ENCODE data around the gene ANKRD55. TPM values are rescaled to one million over a fixed set of nuclear protein-coding genes. Genes with fewer than 3 reads are reported as not detected.
"Not testable (repeated sequence)": the region's sequence is repeated elsewhere in the genome, so short reads cannot be mapped to it uniquely, and the experiment has no call there.

Gene ANKRD55
- total and polyA plus RNA-seq, 2 donors (not counting 3 experiments of a cell fraction or from before 2014, with no cell fraction given) = 1.4 to 2.1 TPM

- H4K20me1 ChIP-seq (replicated peaks; ENCODE audit: control insufficient read depth, extremely low read depth, insufficient read depth, low read length) = no peaks in the 10 kb centered on the region
- no peak overlapping the region for H3K4me2 ChIP-seq (ENCODE audit: insufficient read depth, low read length)
- FAIRE-seq (no peak), DNase-seq (ENCODE audit: low read depth, low spot score) (no peak)
- H3K9me1 ChIP-seq (replicated peaks; ENCODE audit: control insufficient read depth, extremely low read depth, insufficient read depth, low read length) = no peaks in the 10 kb centered on the region
- H3K4me3 ChIP-seq (replicated peaks in 1 of 3; ENCODE audit: insufficient read depth in 1 of 3, low read depth in 1 of 3, low read length in 3 of 3) = no peak overlapping the region
- no peaks in the 10 kb centered on the region for H3K9me3 ChIP-seq (replicated peaks; ENCODE audit: control insufficient read depth, insufficient read depth, low read length)
- CTCF ChIA-PET = no interaction called here
- BruUV-seq (replicated peaks) = no TSS peak
- H3K27me3 ChIP-seq (ENCODE audit: control insufficient read depth in 2 of 2, insufficient read depth in 2 of 2, low read length in 2 of 2) = no peaks in the 10 kb centered on the region
- H3K27ac ChIP-seq (ENCODE audit: insufficient read depth, low read depth, low read length) = no peak overlapping the region
- no peaks in the 10 kb centered on the region for H3K4me1 ChIP-seq (ENCODE audit: control insufficient read depth, extremely low read depth, insufficient read depth, low read length)
- dilution Hi-C loops (cut with MboI; ENCODE audit: extremely low pct_ligation_motif_present, low sequenced_read_pairs) = no loop called here
- H3K9ac ChIP-seq (replicated peaks; ENCODE audit: extremely low read depth, insufficient read depth, low read length) = no peak overlapping the region
- intact Hi-C loops (cut with micrococcal nuclease) = no loop called here
- TF ChIP-seq MYC (IDR thresholded peaks at IDR 0.05; ENCODE audit: low read depth, low read length) = no peak
- TF ChIP-seq FOS (IDR thresholded peaks at IDR 0.05; ENCODE audit: borderline replicate concordance, insufficient read depth, low read length) = no peak
- TF ChIP-seq MAX (IDR thresholded peaks at IDR 0.05; ENCODE audit: insufficient read depth, insufficient read length) = no peak
- TF ChIP-seq CTCF (IDR thresholded peaks at IDR 0.05; ENCODE audit: extremely low read depth in 1 of 2, insufficient read depth in 1 of 2, low read depth in 1 of 2, low read length in 2 of 2) = no peak
- H3K36me3 ChIP-seq (ENCODE audit: control insufficient read depth in 2 of 2, extremely low read depth in 1 of 2, insufficient read depth in 2 of 2, low read length in 2 of 2) = no peaks in the 10 kb centered on the region
- no peak overlapping the region for H2AFZ ChIP-seq (ENCODE audit: low read depth, low read length)
- H3K79me2 ChIP-seq (ENCODE audit: control insufficient read depth, insufficient read depth, low read length) = no peaks in the 10 kb centered on the region
- POLR2A ChIA-PET = no interaction called here
Observed at GRCh38 chr5:56244627-56245026, 11.5 kb upstream of the ANKRD55 start.

GRCh38 chr5:56242271-56242670 lies 9.1 kb upstream of the ANKRD55 start:
- H3K36me3 ChIP-seq (ENCODE audit: control insufficient read depth in 2 of 2, extremely low read depth in 1 of 2, insufficient read depth in 2 of 2, low read length in 2 of 2); BruUV-seq (replicated peaks); H3K9me3 ChIP-seq (replicated peaks; ENCODE audit: control insufficient read depth, insufficient read depth, low read length); POLR2A ChIA-PET; FAIRE-seq; intact Hi-C loops (cut with micrococcal nuclease); H3K27ac ChIP-seq (ENCODE audit: insufficient read depth, low read depth, low read length); H3K4me3 ChIP-seq (replicated peaks in 1 of 3; ENCODE audit: insufficient read depth in 1 of 3, low read depth in 1 of 3, low read length in 3 of 3); H3K27me3 ChIP-seq (ENCODE audit: control insufficient read depth in 2 of 2, insufficient read depth in 2 of 2, low read length in 2 of 2); H3K9me1 ChIP-seq (replicated peaks; ENCODE audit: control insufficient read depth, extremely low read depth, insufficient read depth, low read length); DNase-seq (ENCODE audit: low read depth, low spot score); dilution Hi-C loops (cut with MboI; ENCODE audit: extremely low pct_ligation_motif_present, low sequenced_read_pairs); H4K20me1 ChIP-seq (replicated peaks; ENCODE audit: control insufficient read depth, extremely low read depth, insufficient read depth, low read length); H3K79me2 ChIP-seq (ENCODE audit: control insufficient read depth, insufficient read depth, low read length); H3K4me1 ChIP-seq (ENCODE audit: control insufficient read depth, extremely low read depth, insufficient read depth, low read length); H3K9ac ChIP-seq (replicated peaks; ENCODE audit: extremely low read depth, insufficient read depth, low read length); H2AFZ ChIP-seq (ENCODE audit: low read depth, low read length); H3K4me2 ChIP-seq (ENCODE audit: insufficient read depth, low read length): not testable (repeated sequence)
- CTCF ChIA-PET = interaction anchor here (0.6 kb wide), 1 partner anchor 137 kb away, joined by 5 read pairs; no protein-coding TSS in a partner anchor

All from endothelial cell of umbilical vein (primary cell).